ENCODE data around the gene UVRAG.

DNA sequence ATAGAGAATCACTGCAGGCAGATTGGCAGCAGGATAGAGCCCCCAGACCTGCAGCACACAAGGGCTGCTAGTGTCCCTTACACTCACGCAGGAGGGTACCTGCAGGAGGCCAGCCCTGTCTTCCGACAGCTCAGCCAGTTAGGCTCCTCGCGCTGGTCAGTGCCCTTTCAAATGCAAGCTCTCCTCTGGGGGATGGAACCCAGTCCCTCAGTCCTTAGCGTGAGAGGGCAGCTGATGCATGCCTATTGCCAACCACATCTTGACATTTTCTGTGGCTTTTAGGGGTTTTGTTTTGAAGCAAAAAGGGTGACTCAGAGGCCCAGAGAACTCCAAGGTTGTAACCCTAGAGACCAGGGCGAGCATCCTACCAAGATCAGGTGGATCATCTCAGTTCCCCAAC lies 351.3 kb downstream of the UVRAG start:
- TF ChIP-seq CTCF (IDR thresholded peaks at IDR 0.05; ENCODE audit: low read length): no peak
- TF ChIP-seq EZH2 (IDR thresholded peaks at IDR 0.05; ENCODE audit: borderline replicate concordance, low read length): no peak

Measured in OCI-LY1 (cell line).